TTC549 (cell line): ENCODE measurements around the gene KCND3.

Source experiments
- FAIRE-seq: peaks from 2 replicates; lab custom pipeline; 2012; peaks lifted over from hg19 to GRCh38; lab: Jason Lieb, UNC

The KCND3 gene

DNA sequence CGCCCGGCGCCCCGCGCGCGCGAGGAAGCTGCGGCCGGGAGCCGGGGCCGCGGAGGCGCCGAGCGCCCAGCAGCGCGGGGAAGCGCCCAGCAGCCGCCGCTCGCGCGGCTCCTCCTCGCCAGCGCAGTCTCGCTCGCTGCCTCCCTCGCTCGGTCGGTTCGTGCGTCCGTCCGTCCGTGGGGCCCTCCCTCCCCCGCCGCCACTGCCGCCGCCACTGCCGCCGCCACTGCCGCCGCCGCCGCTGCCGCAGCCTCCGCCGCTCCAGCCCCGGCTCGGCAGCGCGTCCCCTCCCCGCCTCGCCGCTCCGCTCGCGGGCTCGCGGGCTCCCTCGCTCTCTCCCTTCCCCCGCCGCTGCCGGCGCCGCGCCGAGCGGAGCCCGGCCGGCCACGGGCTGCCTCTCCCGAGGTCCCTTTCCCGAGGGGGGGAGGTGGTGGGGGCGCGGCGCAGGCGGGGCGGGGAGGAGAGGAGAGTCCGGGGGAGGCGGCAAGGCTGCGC, at the start of gene KCND3:
Gene KCND3, minus strand, starts transcription at position 138 of the 495 bp plus-strand sequence.
- no peak for FAIRE-seq

DNA sequence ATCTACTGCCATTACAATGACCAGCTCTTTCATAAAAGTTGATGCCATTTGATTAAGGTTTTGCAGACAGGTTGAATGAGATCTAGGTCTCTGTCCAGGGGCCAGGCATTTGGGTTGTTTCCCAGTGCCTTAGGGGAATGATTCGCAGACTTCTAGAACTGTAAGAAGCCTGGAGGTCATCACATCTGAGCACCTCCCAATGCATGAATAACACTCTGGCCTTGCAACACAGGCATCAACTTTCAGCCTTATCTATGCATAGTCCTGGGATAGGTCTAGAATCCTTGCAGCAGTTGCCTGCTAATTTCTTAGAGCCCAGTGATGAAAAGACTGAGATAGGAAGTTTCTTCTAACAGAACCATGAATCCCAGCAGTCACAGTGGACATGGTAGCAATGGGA, 44.8 kb upstream of the KCND3 start:
- no peak for FAIRE-seq

GRCh38 chr1:112033439-112034120, 44.1 kb upstream of the KCND3 start:
- FAIRE-seq = no peak

DNA sequence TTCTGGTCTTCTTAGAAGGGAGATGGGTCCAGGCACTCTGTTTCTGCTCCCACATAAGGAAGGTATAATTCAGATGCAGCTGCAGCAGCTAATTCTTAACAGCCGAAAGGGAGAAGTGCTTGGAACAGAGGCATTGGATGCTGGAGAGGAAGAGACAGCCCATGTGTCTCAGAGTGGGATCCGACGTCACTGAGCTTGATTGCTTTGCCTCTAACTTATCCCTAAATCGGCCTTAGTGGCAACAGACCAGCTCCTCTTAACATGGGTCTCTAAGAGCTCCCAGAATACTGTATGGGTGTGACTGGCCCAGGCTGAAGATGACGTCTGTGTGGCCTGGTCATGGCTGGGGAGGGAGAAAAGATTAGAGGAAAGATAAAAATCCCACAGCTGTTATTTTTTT, 40.7 kb upstream of the KCND3 start:
- FAIRE-seq = no peak

DNA sequence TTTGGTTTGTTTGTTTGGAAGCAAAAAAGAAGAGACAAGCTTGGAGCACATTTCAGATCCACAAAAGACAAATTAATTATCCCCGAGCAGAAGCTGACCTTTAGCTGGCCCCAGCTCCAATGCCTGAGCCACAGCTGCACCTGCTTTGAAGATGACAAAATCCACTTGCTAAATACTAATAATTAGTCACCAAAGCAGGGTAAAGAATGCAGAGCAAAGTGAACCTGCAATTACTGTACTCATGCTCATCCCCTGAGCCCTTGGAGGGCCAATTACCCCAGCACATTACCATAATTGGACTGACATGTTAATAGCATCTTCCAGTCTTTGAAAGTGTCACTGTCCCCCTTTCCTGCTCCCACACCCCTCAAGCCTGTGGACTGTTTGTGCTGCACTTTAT, 38.2 kb upstream of the KCND3 start:
- FAIRE-seq = no peak

DNA sequence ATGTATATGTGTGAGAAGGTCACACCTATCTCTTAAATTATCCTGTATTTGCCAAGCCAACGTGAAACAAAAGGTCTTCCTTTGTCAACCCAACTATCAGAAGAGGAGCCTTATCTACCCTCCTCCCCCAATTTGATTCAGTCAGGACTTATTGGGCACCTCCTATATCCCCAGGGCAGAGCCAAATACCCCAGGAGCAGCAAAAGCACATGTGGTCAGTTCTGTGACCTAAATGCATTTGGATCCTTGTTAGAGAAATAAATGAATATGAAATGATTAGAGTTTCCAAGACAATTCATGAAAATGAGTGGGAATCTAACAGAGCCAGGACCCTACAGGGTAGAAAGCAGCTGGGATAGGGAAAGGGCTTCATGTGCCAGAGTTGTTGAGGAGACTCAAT, 37.0 kb upstream of the KCND3 start:
- FAIRE-seq = no peak

DNA sequence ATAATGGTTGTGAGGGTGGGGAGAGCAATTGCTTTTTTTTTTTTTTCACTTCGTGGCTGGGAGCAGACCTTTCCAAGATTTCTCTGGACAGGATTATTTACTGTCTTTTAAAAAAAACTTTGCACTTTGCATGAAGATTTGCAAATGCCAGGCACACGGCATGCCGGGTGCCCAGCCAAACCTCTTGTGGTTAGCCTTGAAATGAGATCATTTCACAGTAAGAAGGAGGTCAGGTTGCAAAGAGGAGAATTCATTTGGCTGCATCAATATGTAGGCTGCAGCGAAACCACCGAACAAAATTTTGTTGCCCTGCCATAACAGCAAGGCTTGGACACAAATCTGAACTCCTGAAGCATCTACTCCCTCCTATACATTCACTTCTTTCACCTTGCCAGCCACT, 36.5 kb upstream of the KCND3 start:
- no peak for FAIRE-seq

GRCh38 chr1:112021263-112021662, 31.8 kb upstream of the KCND3 start:
- no peak for FAIRE-seq

DNA sequence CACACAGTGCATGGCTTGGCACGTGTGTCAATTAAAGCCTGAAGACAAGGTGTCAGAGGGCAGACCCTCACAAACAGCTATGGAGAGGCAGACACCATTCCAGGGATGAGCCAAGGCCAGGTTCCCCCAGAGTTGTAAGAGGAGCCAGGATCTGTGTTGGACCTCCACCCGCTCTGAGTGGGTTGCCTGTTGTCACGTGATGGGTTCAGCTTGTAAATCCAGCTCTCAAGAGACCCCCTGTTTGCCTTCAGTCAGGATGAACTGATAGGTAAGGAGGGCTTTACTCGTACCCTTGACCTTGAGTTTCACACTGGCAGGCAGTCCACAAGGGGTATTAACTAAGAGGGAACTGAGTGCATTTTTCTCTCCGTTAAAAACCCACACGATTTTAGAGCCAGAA, 27.7 kb upstream of the KCND3 start:
- FAIRE-seq = no peak

- FAIRE-seq = no peak
Observed at GRCh38 chr1:112012823-112013222, 23.4 kb upstream of the KCND3 start.

DNA sequence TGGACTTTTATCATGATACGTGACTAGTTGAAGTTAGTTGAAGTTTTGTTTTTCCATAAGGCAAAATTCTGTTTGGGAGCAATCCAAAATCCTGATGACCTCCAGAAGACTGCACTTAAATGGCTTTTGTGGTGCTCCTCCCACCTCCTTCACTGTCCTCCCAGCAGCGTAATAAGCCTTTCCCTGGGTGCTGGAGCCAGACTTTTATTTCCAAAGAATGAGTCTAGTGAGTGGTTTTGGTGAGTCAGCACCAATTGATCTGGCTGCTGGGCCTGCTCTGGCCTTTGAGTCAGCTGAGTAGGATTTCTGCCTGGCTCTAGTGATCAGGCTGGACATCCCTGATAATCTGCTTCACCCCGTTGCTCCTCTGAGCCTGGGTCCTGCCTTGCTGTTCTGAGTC, 21.7 kb upstream of the KCND3 start:
- FAIRE-seq = no peak

- FAIRE-seq = no peak
Observed at GRCh38 chr1:112007169-112007568, 17.7 kb upstream of the KCND3 start.

GRCh38 chr1:112006416-112007025, 17.1 kb upstream of the KCND3 start:
- no peak for FAIRE-seq

- no peak for FAIRE-seq
Observed at GRCh38 chr1:112004076-112004475, 14.6 kb upstream of the KCND3 start.

- FAIRE-seq = no peak
Observed at GRCh38 chr1:112002514-112002913, 13.0 kb upstream of the KCND3 start.

DNA sequence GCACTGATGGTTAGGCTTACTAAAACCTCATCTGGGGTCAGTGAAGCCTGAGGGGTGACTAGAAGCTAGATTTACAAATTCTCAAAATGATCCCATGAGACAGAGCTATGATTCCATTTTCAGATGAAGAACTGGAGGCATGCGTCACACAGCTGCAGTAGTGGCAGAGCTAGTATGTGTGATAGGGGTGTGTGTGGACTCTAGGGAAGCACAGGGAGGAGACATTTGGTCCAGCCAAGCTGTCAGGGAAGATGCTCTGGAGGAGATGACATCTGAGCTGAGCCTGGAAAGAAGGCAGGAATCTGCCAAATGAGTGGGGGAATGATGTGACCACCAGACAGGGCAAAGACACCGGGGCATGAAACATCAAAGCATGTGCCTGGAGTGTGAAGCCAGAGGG, 12.0 kb upstream of the KCND3 start:
- no peak for FAIRE-seq

DNA sequence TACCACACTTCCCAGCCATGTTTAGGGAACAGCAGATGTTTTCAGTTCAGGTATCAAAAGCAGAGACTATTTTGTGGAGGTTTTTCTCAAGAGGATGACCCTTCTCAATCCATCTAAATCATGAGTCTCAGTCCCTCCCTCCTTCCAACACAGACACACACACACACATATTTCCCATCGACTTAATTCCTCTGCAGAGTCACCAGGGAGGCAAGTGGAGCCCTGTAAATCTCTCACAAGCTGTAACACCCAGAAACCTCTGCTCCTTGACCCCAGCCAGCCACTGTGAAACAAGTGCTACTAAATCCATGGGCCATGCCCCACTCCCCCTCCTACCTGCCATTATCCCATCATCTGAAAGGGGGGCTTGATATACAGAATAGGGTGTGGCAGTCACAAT, 10.6 kb upstream of the KCND3 start:
- no peak for FAIRE-seq

- FAIRE-seq = no peak
Observed at GRCh38 chr1:111998332-111998731, 8.9 kb upstream of the KCND3 start.

GRCh38 chr1:111992476-111992875, 3.0 kb upstream of the KCND3 start:
- FAIRE-seq = no peak

DNA sequence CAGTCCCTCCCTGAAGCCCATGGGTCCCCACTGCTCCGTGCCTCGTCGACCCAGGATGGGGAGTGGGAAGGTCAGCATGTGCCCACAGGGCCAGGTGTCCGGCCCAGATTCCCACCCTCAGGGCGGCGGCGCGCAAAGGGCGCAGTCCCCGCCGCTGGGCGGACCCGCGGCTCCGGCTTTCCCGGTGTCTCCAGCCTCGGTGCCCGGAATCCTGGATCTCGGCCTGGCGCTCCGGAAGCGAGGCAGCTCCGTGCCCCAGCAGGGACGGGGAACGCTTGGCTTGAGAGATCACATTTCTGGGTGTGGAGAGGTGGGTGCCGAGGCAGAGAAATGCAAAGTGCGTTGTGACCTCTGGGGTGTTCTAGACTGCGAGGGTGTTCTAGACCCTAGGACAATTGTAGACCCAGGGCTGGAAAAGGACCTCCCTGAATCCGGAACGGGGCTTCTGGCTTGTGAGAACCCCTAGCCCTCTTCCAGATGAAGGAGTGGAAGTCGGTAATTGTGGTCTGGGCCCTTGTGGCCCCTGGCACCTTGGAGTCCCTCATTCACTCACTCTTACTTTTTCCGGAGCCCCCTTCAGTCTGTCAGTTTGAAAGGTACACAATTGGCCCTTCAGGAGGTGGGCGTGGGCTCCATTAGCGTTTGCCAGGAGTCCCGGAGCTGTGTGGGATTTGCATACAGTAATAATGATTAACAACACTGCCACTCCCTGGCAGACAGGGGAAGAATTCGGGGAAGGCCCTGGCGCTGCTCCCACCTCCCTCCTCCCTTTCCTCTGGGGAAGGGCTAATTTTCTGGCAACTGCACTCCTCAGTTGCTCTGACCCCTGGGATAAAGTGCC, 1.6 kb upstream of the KCND3 start:
- no peak for FAIRE-seq

GRCh38 chr1:111990026-111990877, 784 bp upstream of the KCND3 start:
- FAIRE-seq = no peak

DNA sequence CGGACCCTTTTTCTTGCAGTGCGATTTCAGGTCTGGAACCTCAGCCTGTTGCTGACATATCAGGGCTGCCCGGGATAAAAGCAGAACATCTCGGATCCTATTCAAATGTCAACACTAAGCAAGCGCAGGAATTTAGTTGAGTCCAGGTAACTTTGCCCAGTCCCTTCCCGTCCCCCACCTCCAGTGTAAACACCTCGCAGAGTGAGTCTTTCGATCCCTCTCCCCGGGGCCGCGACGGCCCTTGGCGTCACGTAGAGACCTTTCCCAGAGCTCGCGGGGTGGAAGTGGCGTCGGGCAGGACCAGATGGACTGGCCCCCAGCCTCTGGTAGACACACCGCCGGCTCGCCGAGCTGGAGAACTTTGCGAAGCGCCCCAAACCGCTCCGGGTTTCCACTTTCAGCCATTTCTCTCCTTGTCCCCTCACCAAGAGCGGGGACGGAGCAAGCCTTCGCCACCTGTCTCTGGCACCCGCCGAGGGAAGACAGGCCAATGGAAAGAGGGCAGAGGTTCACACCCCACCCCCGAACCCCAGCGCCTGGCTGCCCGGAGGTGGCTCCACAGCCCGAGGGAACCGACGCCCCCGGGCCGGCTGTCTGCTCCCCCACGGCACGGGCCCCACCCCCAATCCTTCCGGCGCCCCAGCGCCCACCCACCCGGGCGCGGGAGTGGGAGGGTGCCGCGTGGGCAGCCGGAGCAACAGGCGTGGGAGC, 570 bp downstream of the KCND3 start:
- FAIRE-seq = no peak
